ENCODE measurements around the gene NAT8L.

The NAT8L gene

GRCh38 chr4:2076908-2077536 is 17.9 kb downstream of the NAT8L start:
- DNase-seq: no peak

- no peak for DNase-seq
Measured at GRCh38 chr4:2077537-2078460, 18.7 kb downstream of the NAT8L start.

- DNase-seq: no peak
Measured at GRCh38 chr4:2078584-2078983, 19.5 kb downstream of the NAT8L start.

- DNase-seq: no peak
Measured at GRCh38 chr4:2079006-2079405, 19.9 kb downstream of the NAT8L start.

GRCh38 chr4:2079926-2080325 is 20.8 kb downstream of the NAT8L start:
- DNase-seq: no peak

- DNase-seq: no peak
Measured at GRCh38 chr4:2080429-2081300, 21.5 kb downstream of the NAT8L start.

- DNase-seq: no peak
Measured at GRCh38 chr4:2081540-2081939, 22.4 kb downstream of the NAT8L start.

GRCh38 chr4:2082118-2082517 is 23.0 kb downstream of the NAT8L start:
- DNase-seq: no peak

GRCh38 chr4:2082627-2083026 is 23.5 kb downstream of the NAT8L start:
- no peak for DNase-seq

GRCh38 chr4:2083116-2083825 is 24.1 kb downstream of the NAT8L start:
- no peak for DNase-seq

GRCh38 chr4:2083826-2084160 is 24.7 kb downstream of the NAT8L start:
- DNase-seq: no peak

- no peak for DNase-seq
Measured at GRCh38 chr4:2084316-2084715, 25.2 kb downstream of the NAT8L start.

GRCh38 chr4:2085496-2085901 is 26.4 kb downstream of the NAT8L start:
- DNase-seq: no peak

GRCh38 chr4:2087170-2087569 is 28.0 kb downstream of the NAT8L start:
- no peak for DNase-seq

- no peak for DNase-seq
Measured at GRCh38 chr4:2089222-2089621, 30.1 kb downstream of the NAT8L start.

- no peak for DNase-seq
Measured at GRCh38 chr4:2090642-2091041, 31.5 kb downstream of the NAT8L start.

GRCh38 chr4:2091990-2092668 is 33.0 kb downstream of the NAT8L start:
- no peak for DNase-seq

- no peak for DNase-seq
Measured at GRCh38 chr4:2092669-2093053, 33.5 kb downstream of the NAT8L start.

GRCh38 chr4:2093265-2093664 is 34.1 kb downstream of the NAT8L start:
- DNase-seq: no peak

- DNase-seq: no peak
Measured at GRCh38 chr4:2094545-2094944, 35.4 kb downstream of the NAT8L start.

- no peak for DNase-seq
Measured at GRCh38 chr4:2095236-2096072, 36.3 kb downstream of the NAT8L start.
